Stimulated activated CD4-positive, alpha-beta T cell treated with anti-CD3 and anti-CD28 coated beads, Interleukin-15, amount 100 ng/mL, for 24 hours (primary cell): Measurements from ENCODE around the gene TAS2R42.

ENCODE experiments used
- DNase-seq: peaks from one replicate; pipeline ENCODE4 v3.0.0-alpha.2; 2020

Gene TAS2R42

DNA sequence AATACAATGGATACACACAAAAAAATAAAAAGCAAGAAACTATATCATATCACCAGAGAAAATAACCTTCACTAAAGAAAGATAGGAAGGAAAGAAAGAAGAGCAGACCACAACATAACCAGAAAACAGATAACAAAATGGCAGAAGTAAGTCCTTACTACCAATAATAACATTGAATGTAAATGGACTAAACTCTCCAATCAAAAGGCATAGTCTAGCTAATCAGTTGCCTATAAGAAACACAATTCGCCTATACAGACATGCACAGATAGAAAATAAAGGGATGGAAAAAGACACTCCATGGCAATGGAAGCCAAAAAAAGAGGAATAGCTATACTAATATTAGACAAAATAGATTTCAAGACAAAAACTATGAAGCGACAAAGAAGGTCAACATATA, 43.4 kb downstream of the TAS2R42 start:
- no peak for DNase-seq

DNA sequence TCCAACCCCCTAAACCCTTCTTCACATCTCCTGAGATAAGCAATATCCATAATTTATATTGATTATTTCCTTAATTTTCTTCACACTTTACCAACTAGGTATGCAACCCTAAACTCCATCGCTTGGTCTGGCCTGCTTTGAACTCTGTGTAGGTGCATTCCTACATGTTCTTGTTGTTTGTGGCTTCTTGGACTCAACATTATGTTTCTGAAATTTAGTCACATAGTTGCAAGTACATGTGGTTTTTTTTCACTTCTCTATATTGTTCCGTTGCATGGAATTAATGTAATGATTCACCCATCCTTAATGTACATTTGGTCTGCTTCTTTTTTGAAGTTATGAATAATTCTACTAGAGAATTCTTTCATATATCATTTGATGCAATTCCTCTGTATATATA, 50.7 kb downstream of the TAS2R42 start:
- peak; percentile 5 for DNase-seq
